ENCODE data around the gene SLF2.

The SLF2 gene

GRCh38 chr10:100934084-100934659 lies 21.4 kb downstream of the SLF2 start:
- intact Hi-C loops (cut with DNase I; ENCODE audit: low total_unique reads): no loop called here
- Histone ChIP-seq H3K4me1 (no peaks in the 10 kb centered on the region), H3K27ac (no peak overlapping the region), H3K36me3 (peaks cover 74 to 99% (median 81%) of the 10 kb centered on the region in 3 donors), H3K27me3 (no peaks in the 10 kb centered on the region), H3K4me3 (no peak overlapping the region), H3K9me3 (no peaks in the 10 kb centered on the region)
- TF ChIP-seq CTCF (IDR thresholded peaks at IDR 0.05): peak in 1 of 2 experiments; percentile 10
- DNase-seq: no peak

- DNase-seq: no peak
- H3K4me3 ChIP-seq: no peak overlapping the region
- no peaks in the 10 kb centered on the region for H3K9me3 ChIP-seq
- intact Hi-C loops (cut with DNase I; ENCODE audit: low total_unique reads): no loop called here
- no peak overlapping the region for H3K27ac ChIP-seq
- H3K4me1 ChIP-seq: no peaks in the 10 kb centered on the region
- H3K27me3 ChIP-seq: no peaks in the 10 kb centered on the region
- H3K36me3 ChIP-seq: peaks cover 56 to 98% (median 78%) of the 10 kb centered on the region in 3 donors
- TF ChIP-seq CTCF (IDR thresholded peaks at IDR 0.05): no peak
Measured at GRCh38 chr10:100939763-100940344, 27.1 kb downstream of the SLF2 start.

- no peak for TF ChIP-seq CTCF (IDR thresholded peaks at IDR 0.05)
- no peaks in the 10 kb centered on the region for H3K9me3 ChIP-seq
- DNase-seq: no peak
- H3K27me3 ChIP-seq: no peaks in the 10 kb centered on the region
- peaks cover 70 to 98% (median 93%) of the 10 kb centered on the region in 3 donors for H3K36me3 ChIP-seq
- H3K4me1 ChIP-seq: no peaks in the 10 kb centered on the region
- no peak overlapping the region for H3K27ac ChIP-seq
- no peak overlapping the region for H3K4me3 ChIP-seq
- intact Hi-C loops (cut with DNase I; ENCODE audit: low total_unique reads): no loop called here
Measured at GRCh38 chr10:100942229-100942628, 29.5 kb downstream of the SLF2 start.

- intact Hi-C loops (cut with DNase I; ENCODE audit: low total_unique reads): no loop called here
- Histone ChIP-seq H3K27ac (no peak overlapping the region), H3K9me3 (no peaks in the 10 kb centered on the region), H3K4me1 (no peaks in the 10 kb centered on the region), H3K4me3 (no peak overlapping the region), H3K36me3 (peaks cover 70 to 98% (median 93%) of the 10 kb centered on the region in 3 donors), H3K27me3 (no peaks in the 10 kb centered on the region)
- no peak for TF ChIP-seq CTCF (IDR thresholded peaks at IDR 0.05)
- no peak for DNase-seq
Measured at GRCh38 chr10:100943508-100943907, 30.7 kb downstream of the SLF2 start.

DNA sequence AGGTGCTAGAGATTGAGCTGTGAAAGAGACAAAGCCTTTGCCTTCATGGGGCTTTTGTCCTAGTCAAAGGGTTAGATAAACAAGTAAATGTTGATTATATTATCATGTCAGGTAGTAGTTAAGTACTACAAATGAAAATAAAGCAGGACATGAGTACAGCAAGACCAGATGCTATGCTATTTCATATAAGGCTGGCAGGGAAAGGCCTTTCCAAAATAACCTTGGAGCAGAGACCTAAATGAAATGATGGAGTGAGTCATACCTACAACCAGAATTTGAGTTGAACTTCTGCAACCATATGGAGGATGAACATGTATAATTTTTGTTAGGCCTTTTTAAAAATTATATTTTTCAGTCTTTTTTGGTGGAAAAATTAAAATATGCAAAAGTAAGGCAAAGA lies 33.0 kb downstream of the SLF2 start:
- Histone ChIP-seq H3K27ac (no peak overlapping the region), H3K27me3 (no peaks in the 10 kb centered on the region), H3K4me1 (no peaks in the 10 kb centered on the region), H3K36me3 (peaks cover 73 to 98% (median 90%) of the 10 kb centered on the region in 3 donors), H3K4me3 (no peak overlapping the region), H3K9me3 (no peaks in the 10 kb centered on the region)
- intact Hi-C loops (cut with DNase I; ENCODE audit: low total_unique reads): no loop called here
- no peak for DNase-seq
- TF ChIP-seq CTCF (IDR thresholded peaks at IDR 0.05): no peak

All from tibial artery (tissue), 4 donors.